ENCODE results near the gene MOB3C.

- TF ChIP-seq CTCF (IDR thresholded peaks at IDR 0.05) (no peak), POLR2A (IDR thresholded peaks at IDR 0.05) (no peak)
Observed at GRCh38 chr1:46655848-46656247, 39.2 kb upstream of the MOB3C start.
